Glutamatergic neuron (in vitro differentiated cells): Measurements from ENCODE around the gene KRTAP5-1. TPM values are rescaled to one million over a fixed set of nuclear protein-coding genes. Genes with fewer than 3 reads are reported as not detected.
"Not testable (repeated sequence)": the region's sequence is repeated elsewhere in the genome, so short reads cannot be mapped to it uniquely, and the experiment has no call there.

Experiments used
- DNase-seq: peaks from one replicate; pipeline ENCODE4 v3.0.0; 2022
- H3K27ac Mint-ChIP-seq: one replicate; pipeline ENCODE4 v1.8.0; 2020; ENCODE audit warnings: mild to moderate bottlenecking, mixed read lengths, inconsistent platforms; ENCODE audit not compliant: unreplicated experiment
- H3K27me3 Mint-ChIP-seq: one replicate; pipeline ENCODE4 v1.8.0; 2020; ENCODE audit warnings: mild to moderate bottlenecking, moderate library complexity, mixed read lengths, inconsistent platforms; ENCODE audit not compliant: unreplicated experiment
- H3K36me3 Mint-ChIP-seq: one replicate; pipeline ENCODE4 v1.8.0; 2020; ENCODE audit warnings: mild to moderate bottlenecking, mixed read lengths, inconsistent platforms; ENCODE audit not compliant: unreplicated experiment
- H3K4me1 Mint-ChIP-seq: one replicate; pipeline ENCODE4 v1.8.0; 2020; ENCODE audit warnings: mild to moderate bottlenecking, low read depth, mixed read lengths, inconsistent platforms; ENCODE audit not compliant: unreplicated experiment
- H3K4me3 Mint-ChIP-seq: one replicate; pipeline ENCODE4 v1.8.0; 2020; ENCODE audit warnings: mild to moderate bottlenecking, mixed read lengths, inconsistent platforms; ENCODE audit not compliant: unreplicated experiment
- H3K9me3 Mint-ChIP-seq: one replicate; pipeline ENCODE4 v1.8.0; 2020; ENCODE audit warnings: mild to moderate bottlenecking, moderate library complexity, mixed read lengths, inconsistent platforms; ENCODE audit not compliant: unreplicated experiment
- total RNA-seq: library from RNA; stranded (reverse); fragmentation: NEBNext Ultra II Directional; extraction: Animal tissue kit (Norgen Biotek cat#: 25700); gene quantifications from one replicate; pipeline ENCODE4 v1.2.1, GENCODE V29; 2021; ENCODE audit not compliant: unreplicated experiment
- TF ChIP-seq, protein P1 (sequence below): fragments of 200-600 bp; sonication (generic); IDR thresholded peaks from one replicate; pipeline ENCODE4 v1.5.0; 2021; ENCODE audit not compliant: partially characterized antibody, unreplicated experiment

KRTAP5-1 gene
- total RNA-seq, 1 donor from 2014 or later, result not detected

GRCh38 chr11:1623716-1624115 lies 38.6 kb upstream of the KRTAP5-1 start:
- H3K27me3 Mint-ChIP-seq, result peaks cover 8% of the 10 kb centered on the region
- H3K36me3 Mint-ChIP-seq, result no peaks in the 10 kb centered on the region
- H3K9me3 Mint-ChIP-seq, result peaks cover 4% of the 10 kb centered on the region
- H3K27ac Mint-ChIP-seq, result no peak overlapping the region
- DNase-seq, result no peak
- H3K4me1 Mint-ChIP-seq, result no peaks in the 10 kb centered on the region
- H3K4me3 Mint-ChIP-seq, result no peak overlapping the region
- TF ChIP-seq, protein P1, sequence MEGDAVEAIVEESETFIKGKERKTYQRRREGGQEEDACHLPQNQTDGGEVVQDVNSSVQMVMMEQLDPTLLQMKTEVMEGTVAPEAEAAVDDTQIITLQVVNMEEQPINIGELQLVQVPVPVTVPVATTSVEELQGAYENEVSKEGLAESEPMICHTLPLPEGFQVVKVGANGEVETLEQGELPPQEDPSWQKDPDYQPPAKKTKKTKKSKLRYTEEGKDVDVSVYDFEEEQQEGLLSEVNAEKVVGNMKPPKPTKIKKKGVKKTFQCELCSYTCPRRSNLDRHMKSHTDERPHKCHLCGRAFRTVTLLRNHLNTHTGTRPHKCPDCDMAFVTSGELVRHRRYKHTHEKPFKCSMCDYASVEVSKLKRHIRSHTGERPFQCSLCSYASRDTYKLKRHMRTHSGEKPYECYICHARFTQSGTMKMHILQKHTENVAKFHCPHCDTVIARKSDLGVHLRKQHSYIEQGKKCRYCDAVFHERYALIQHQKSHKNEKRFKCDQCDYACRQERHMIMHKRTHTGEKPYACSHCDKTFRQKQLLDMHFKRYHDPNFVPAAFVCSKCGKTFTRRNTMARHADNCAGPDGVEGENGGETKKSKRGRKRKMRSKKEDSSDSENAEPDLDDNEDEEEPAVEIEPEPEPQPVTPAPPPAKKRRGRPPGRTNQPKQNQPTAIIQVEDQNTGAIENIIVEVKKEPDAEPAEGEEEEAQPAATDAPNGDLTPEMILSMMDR, result no peak

GRCh38 chr11:1622086-1622485 lies 37.0 kb upstream of the KRTAP5-1 start, which contains the start of gene KRTAP5-4:
TSS of gene KRTAP5-4 (minus strand) at chr11:1622138. CDS start at chr11:1622093, 45 bp downstream.
- H3K4me3 Mint-ChIP-seq, result no peak within 1 kb of the TSS
- H3K4me1 Mint-ChIP-seq, result no peaks in the 10 kb centered on the region
- TF ChIP-seq, protein P1, result no peak
- H3K36me3 Mint-ChIP-seq, result peaks cover 5% of the 10 kb centered on the region
- DNase-seq, result no peak
- peaks cover 8% of the 10 kb centered on the region for H3K9me3 Mint-ChIP-seq
- H3K27ac Mint-ChIP-seq, result peak within 1 kb of the TSS; percentile 67
- H3K27me3 Mint-ChIP-seq, result peaks cover 9% of the 10 kb centered on the region

DNA sequence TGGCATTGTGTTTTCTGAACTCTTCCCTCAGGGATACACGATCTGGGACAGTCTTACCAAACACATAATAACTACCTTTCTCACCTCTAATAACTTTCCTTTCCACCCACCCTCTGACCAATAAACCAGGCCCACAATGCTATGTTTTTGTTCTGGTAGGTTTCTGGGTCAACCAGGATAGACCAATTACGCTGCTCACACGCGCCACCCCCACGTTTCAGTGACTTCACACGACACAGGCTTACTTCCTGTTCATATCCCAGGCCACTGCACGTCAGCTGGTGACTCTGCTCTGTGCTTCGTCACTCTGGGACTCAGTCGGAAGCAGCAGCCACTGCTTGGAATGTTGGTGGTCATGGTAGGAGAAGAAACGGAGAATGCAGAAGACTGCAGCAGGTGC lies 34.4 kb upstream of the KRTAP5-1 start:
- TF ChIP-seq, protein P1, result no peak
- Mint-ChIP-seq H3K4me1 (no peaks in the 10 kb centered on the region), H3K9me3 (peaks cover 9% of the 10 kb centered on the region), H3K4me3 (no peak overlapping the region), H3K27ac (no peak overlapping the region), H3K27me3 (peaks cover 13% of the 10 kb centered on the region), H3K36me3 (peaks cover 16% of the 10 kb centered on the region)
- no peak for DNase-seq

GRCh38 chr11:1618231-1618630 lies 33.1 kb upstream of the KRTAP5-1 start:
- Mint-ChIP-seq H3K4me1 (no peaks in the 10 kb centered on the region), H3K36me3 (peaks cover 22% of the 10 kb centered on the region), H3K27ac (no peak overlapping the region), H3K27me3 (peaks cover 15% of the 10 kb centered on the region), H3K4me3 (no peak overlapping the region), H3K9me3 (peaks cover 9% of the 10 kb centered on the region)
- TF ChIP-seq, protein P1, result no peak
- no peak for DNase-seq

DNA sequence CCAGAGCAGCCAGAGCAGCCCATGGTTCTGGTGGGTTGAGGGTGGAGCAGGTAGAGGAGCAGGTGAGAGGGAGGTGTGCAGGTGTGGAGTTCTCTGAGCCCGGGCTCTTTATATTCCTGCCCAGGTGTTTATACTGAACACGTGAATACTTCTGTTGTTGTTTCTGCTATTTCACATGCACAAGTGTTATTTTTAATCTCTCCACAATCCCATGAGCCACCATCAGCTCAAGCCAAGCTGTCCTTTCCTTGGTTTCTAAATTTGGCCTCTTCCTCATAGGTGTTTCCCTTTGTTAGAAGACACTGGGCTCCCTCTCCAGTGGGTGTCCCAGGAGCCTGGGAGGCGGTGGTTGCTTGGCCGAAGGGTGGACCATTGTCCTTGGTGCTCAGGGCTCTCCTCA lies 23.3 kb upstream of the KRTAP5-1 start, which contains the start of gene KRTAP5-3:
TSS of gene KRTAP5-3 (minus strand) at position 101 of the 400 bp plus-strand sequence. CDS start at position 23, 78 bp downstream.
- H3K27ac Mint-ChIP-seq, result no peak within 1 kb of the TSS
- no peaks in the 10 kb centered on the region for H3K36me3 Mint-ChIP-seq
- TF ChIP-seq, protein P1, result no peak
- H3K9me3 Mint-ChIP-seq, result peaks cover 7% of the 10 kb centered on the region
- no peak for DNase-seq
- peaks cover 3% of the 10 kb centered on the region for H3K4me1 Mint-ChIP-seq
- H3K4me3 Mint-ChIP-seq, result no peak within 1 kb of the TSS
- H3K27me3 Mint-ChIP-seq, result peaks cover 10% of the 10 kb centered on the region

DNA sequence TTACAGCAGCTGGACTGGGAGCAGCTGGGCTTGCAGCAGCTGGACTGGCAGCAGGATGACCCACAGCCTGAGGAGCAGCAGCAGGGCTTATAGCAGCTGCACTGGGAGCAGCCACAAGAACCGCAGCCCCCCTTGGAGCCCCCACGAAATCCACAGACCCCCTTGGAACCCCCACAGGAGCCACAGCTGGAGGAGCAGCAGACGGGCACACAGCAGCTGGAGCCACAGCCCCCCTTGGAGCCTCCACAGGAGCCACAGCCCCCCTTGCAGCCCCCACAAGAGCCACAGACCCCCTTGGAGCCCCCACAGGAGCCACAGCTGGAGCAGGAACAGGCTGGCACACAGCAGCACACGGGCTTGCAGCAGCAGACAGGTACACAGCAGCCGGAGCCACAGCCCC lies 22.8 kb upstream of the KRTAP5-1 start:
- not testable (repeated sequence) for DNase-seq, H3K27ac Mint-ChIP-seq, H3K4me1 Mint-ChIP-seq, H3K36me3 Mint-ChIP-seq, H3K4me3 Mint-ChIP-seq
- Mint-ChIP-seq H3K9me3 (peaks cover 10% of the 10 kb centered on the region), H3K27me3 (peaks cover 10% of the 10 kb centered on the region)

- Mint-ChIP-seq H3K9me3 (peaks cover 13% of the 10 kb centered on the region), H3K27me3 (peaks cover 10% of the 10 kb centered on the region), H3K4me3 (peak overlapping the region; percentile 50)
- DNase-seq, H3K27ac Mint-ChIP-seq, H3K4me1 Mint-ChIP-seq, H3K36me3 Mint-ChIP-seq: not testable (repeated sequence)
Observed at GRCh38 chr11:1607156-1607845, 22.2 kb upstream of the KRTAP5-1 start.

- DNase-seq, H3K36me3 Mint-ChIP-seq, H3K27ac Mint-ChIP-seq, H3K4me3 Mint-ChIP-seq, H3K4me1 Mint-ChIP-seq: not testable (repeated sequence)
- peaks cover 10% of the 10 kb centered on the region for H3K27me3 Mint-ChIP-seq
- H3K9me3 Mint-ChIP-seq, result peaks cover 13% of the 10 kb centered on the region
Observed at GRCh38 chr11:1605923-1606322, 20.8 kb upstream of the KRTAP5-1 start.
